HCT116 (cell line): ENCODE results near the gene THSD4. TPM values are rescaled to one million over a fixed set of nuclear protein-coding genes. Genes with fewer than 3 reads are reported as not detected.

Experiments used
- ATAC-seq: fragments of 200-7000 bp; cut with Tn5 transposase; 2 replicates; pipeline ENCODE4 v1.9.1; 2020; ENCODE audit warnings: mild to moderate bottlenecking, moderate library complexity
- BruUV-seq: library from RNA; stranded (reverse); fragments of 400-500 nt; replicated peaks from 2 replicates; lab custom pipeline; 2021; lab: Mats Ljungman, UMichigan
- CTCF ChIA-PET: fragments of 300-600 bp; sonication (Branson Sonifier 250); formaldehyde crosslinking; loops from one replicate; lab custom pipeline; 2021; ENCODE audit warnings: antibody characterized with exemption; lab: Charles Lee
- POLR2A ChIA-PET: fragments of 300-600, 350-600 bp; sonication (Branson Sonifier 250); formaldehyde crosslinking; loops from one replicate; lab custom pipeline; 2021; ENCODE audit warnings: antibody characterized with exemption; lab: Charles Lee
- RAD21 ChIA-PET, 2 experiments: fragments of 300-600 bp; sonication (Branson Sonifier 250); formaldehyde crosslinking; loops; one replicate each; lab custom pipeline; 2023; ENCODE audit warnings: low total read pairs in 2 of 2; ENCODE audit not compliant: uncharacterized antibody in 2 of 2, unreplicated experiment in 2 of 2, low non-redundant PET in 1 of 2; lab: Charles Lee
- DNase-seq: peaks from one replicate; pipeline ENCODE4 v3.0.0-alpha.2; 2010; ENCODE audit warnings: low read depth, low spot score
- H2AFZ ChIP-seq: fragments of 200-600 bp; shearing (Covaris generic), sonication (generic); 2 replicates; pipeline ENCODE4 v1.6.1; 2017; ENCODE audit warnings: low read depth, mixed run types, mixed read lengths, antibody characterized with exemption, low read length; ENCODE audit not compliant: poor library complexity, severe bottlenecking
- H3K27ac ChIP-seq: 2 replicates; pipeline ENCODE4 v1.5.1; 2012; ENCODE audit warnings: low read depth, low read length
- H3K27me3 ChIP-seq: fragments of 200-600 bp; sonication (generic); 2 replicates; pipeline ENCODE4 v1.6.1; 2016; ENCODE audit warnings: mixed run types, low read length, mixed read lengths; ENCODE audit not compliant: insufficient read depth
- H3K36me3 ChIP-seq, 2 experiments: fragments of 200-500 bp in 1 of 2; fragments of 200-600 bp in 1 of 2; sonication (Bioruptor generic) in 1 of 2; sonication (generic) in 1 of 2; 2 replicates each; pipeline versions ENCODE4 v1.5.1 to v1.6.1; 2014 to 2016; ENCODE audit warnings: low read length in 2 of 2, inconsistent platforms in 1 of 2, mixed read lengths in 1 of 2, mixed run types in 1 of 2; ENCODE audit not compliant: insufficient read depth in 2 of 2, control insufficient read depth in 1 of 2
- H3K4me1 ChIP-seq, 2 experiments: fragments of 200-600 bp in 1 of 2; sonication (generic) in 1 of 2; 2 replicates each; pipeline versions ENCODE4 v1.5.1 to v1.6.1; 2012 to 2017; ENCODE audit warnings: low read length in 2 of 2, inconsistent platforms in 1 of 2, mild to moderate bottlenecking in 1 of 2, mixed read lengths in 1 of 2, mixed run types in 1 of 2, moderate library complexity in 1 of 2; ENCODE audit not compliant: insufficient read depth in 2 of 2, control insufficient read depth in 1 of 2
- H3K4me2 ChIP-seq: fragments of 200-600 bp; sonication (generic); 2 replicates; pipeline ENCODE4 v1.6.1; 2017; ENCODE audit warnings: mixed run types, low read length, mixed read lengths
- H3K4me3 ChIP-seq, 2 experiments: fragments of 200-600 bp in 1 of 2; sonication (generic) in 1 of 2; replicated peaks in 1 of 2; 2 replicates each; pipeline ENCODE4 v1.5.1; 2011 to 2016; ENCODE audit warnings: low read length in 2 of 2, control low read depth in 1 of 2, low read depth in 1 of 2, mild to moderate bottlenecking in 1 of 2, mixed read lengths in 1 of 2, mixed run types in 1 of 2
- H3K79me2 ChIP-seq: fragments of 200-600 bp; sonication (generic); 2 replicates; pipeline ENCODE4 v1.6.1; 2017; ENCODE audit warnings: mild to moderate bottlenecking, mixed run types, low read length, moderate library complexity, mixed read lengths; ENCODE audit not compliant: insufficient read depth
- H3K9ac ChIP-seq: fragments of 200-600 bp; sonication (generic); 2 replicates; pipeline ENCODE4 v1.6.1; 2016; ENCODE audit warnings: low read length, mixed read lengths
- H3K9me2 ChIP-seq: fragments of 200-600 bp; sonication (generic), shearing (Covaris generic); 2 replicates; pipeline ENCODE4 v1.6.1; 2017; ENCODE audit warnings: mixed run types, mild to moderate bottlenecking, moderate library complexity; ENCODE audit not compliant: insufficient read depth
- H3K9me3 ChIP-seq, 2 experiments: fragments of 200-500 bp in 1 of 2; fragments of 200-600 bp in 1 of 2; sonication (Bioruptor generic) in 1 of 2; sonication (generic) in 1 of 2; 2 replicates each; pipeline ENCODE4 v1.6.1; 2014 to 2017; ENCODE audit warnings: low read length in 2 of 2, mixed read lengths in 2 of 2, inconsistent platforms in 1 of 2, low read depth in 1 of 2, mild to moderate bottlenecking in 1 of 2, mixed run types in 1 of 2, moderate library complexity in 1 of 2; ENCODE audit not compliant: control insufficient read depth in 1 of 2, insufficient read depth in 1 of 2
- H4K20me1 ChIP-seq: fragments of 200-600 bp; sonication (generic), shearing (Covaris generic); 2 replicates; pipeline ENCODE4 v1.6.1; 2017; ENCODE audit warnings: mixed run types, mild to moderate bottlenecking, moderate library complexity; ENCODE audit not compliant: insufficient read depth
- CBX3 ChIP-seq: IDR thresholded peaks from 2 replicates; pipeline ENCODE4 v1.6.1; 2012; ENCODE audit warnings: low read depth
- ELF1 ChIP-seq: IDR thresholded peaks from 2 replicates; pipeline ENCODE4 v1.6.1; 2012; ENCODE audit warnings: low read depth, borderline replicate concordance
- FOSL1 ChIP-seq: IDR thresholded peaks from 2 replicates; pipeline ENCODE4 v1.6.1; 2012; ENCODE audit warnings: low read depth
- JUND ChIP-seq: IDR thresholded peaks from 2 replicates; pipeline ENCODE4 v1.6.1; 2012
- MAX ChIP-seq: IDR thresholded peaks from 2 replicates; pipeline ENCODE4 v1.6.1; 2012
- POLR2AphosphoS5 ChIP-seq: IDR thresholded peaks from 2 replicates; pipeline ENCODE4 v1.6.1; 2011; ENCODE audit warnings: mild to moderate bottlenecking, low read depth, low read length, moderate library complexity
- RAD21 ChIP-seq: IDR thresholded peaks from 2 replicates; pipeline ENCODE4 v1.6.1; 2012; ENCODE audit warnings: low read depth, mild to moderate bottlenecking
- REST ChIP-seq: IDR thresholded peaks from 2 replicates; pipeline ENCODE4 v1.6.1; 2012; ENCODE audit warnings: low read depth
- SRF ChIP-seq: IDR thresholded peaks from 2 replicates; pipeline ENCODE4 v1.6.1; 2012; ENCODE audit warnings: low read depth
- TCF7L2 ChIP-seq: IDR thresholded peaks from 2 replicates; pipeline ENCODE4 v1.7.0; 2011; ENCODE audit warnings: borderline replicate concordance, inconsistent platforms; ENCODE audit not compliant: insufficient read depth, insufficient read length; ENCODE audit errors: extremely low read depth
- intact Hi-C: fragments of 100-400 bp; cut with micrococcal nuclease; formaldehyde crosslinking; loops from 2 replicates; pipeline ENCODE4 v1.10.0; 2022
- total RNA-seq: library from RNA; stranded (reverse); gene quantifications from one replicate; pipeline ENCODE4 v1.2.1, GENCODE V29; 2021; ENCODE audit not compliant: unreplicated experiment

Gene THSD4
- total RNA-seq, 1 experiment from 2014 or later = 30.5 TPM

GRCh38 chr15:71380345-71380744 lies 265.1 kb downstream of the THSD4 start:
- ATAC-seq (no peak), DNase-seq (no peak)
- H4K20me1 ChIP-seq = no peaks in the 10 kb centered on the region
- no peak overlapping the region for H3K4me3 ChIP-seq
- no peak overlapping the region for H3K4me2 ChIP-seq
- H3K9me2 ChIP-seq = 0 out of 2 replicates have a peak, but pooled peaks cover 3% of the 10 kb centered on the region
- H3K36me3 ChIP-seq = no peaks in the 10 kb centered on the region
- peaks cover 0 to 3% of the 10 kb centered on the region in 2 experiments; a peak in 1 of 4 replicates for H3K4me1 ChIP-seq
- no peak overlapping the region for H3K9ac ChIP-seq
- ChIA-PET RAD21 (no interaction called here), CTCF (no interaction called here), POLR2A (no interaction called here)
- H3K27ac ChIP-seq = no peak overlapping the region
- H3K79me2 ChIP-seq = no peaks in the 10 kb centered on the region
- intact Hi-C loops = loop anchor here (10.0 kb wide), 2 partner anchors 194 to 424 kb away; no protein-coding TSS in a partner anchor
- no peaks in the 10 kb centered on the region for H3K9me3 ChIP-seq
- no peak for TF ChIP-seq TCF7L2
- TF ChIP-seq CBX3 = no peak
- TF ChIP-seq MAX = no peak
- no peak for TF ChIP-seq RAD21
- TF ChIP-seq REST = no peak
- TF ChIP-seq POLR2AphosphoS5 = no peak
- TF ChIP-seq SRF = no peak
- no peak for TF ChIP-seq JUND
- TF ChIP-seq ELF1 = no peak
- no peak for TF ChIP-seq FOSL1
- H3K27me3 ChIP-seq = no peaks in the 10 kb centered on the region
- BruUV-seq = no TSS peak
- no peak overlapping the region for H2AFZ ChIP-seq
